K562 (cell line): ENCODE results near the gene TEAD4. TPM values are rescaled to one million over a fixed set of nuclear protein-coding genes. Genes with fewer than 3 reads are reported as not detected.

Experiments used
- ATAC-seq: fragments of 200-7000 bp; cut with Tn5 transposase; 3 replicates; pipeline ENCODE4 v1.9.1; 2020; ENCODE audit warnings: moderate library complexity
- BruUV-seq: library from RNA; stranded (reverse); fragments of 400-500 nt; replicated peaks from 2 replicates; lab custom pipeline; 2021; lab: Mats Ljungman, UMichigan
- CTCF ChIA-PET: fragments of 300-600 bp; formaldehyde crosslinking; extraction: SDS; loops from one replicate; lab custom pipeline; 2021; ENCODE audit warnings: low intra/inter-chr PET ratio; lab: Yijun Ruan, JAX
- POLR2A ChIA-PET: fragments of 300-600, 350-650 bp; sonication (Branson Sonifier 250); formaldehyde crosslinking; extraction: SDS; loops from one replicate; lab custom pipeline; 2021; ENCODE audit warnings: antibody characterized with exemption, inconsistent platforms; lab: Yijun Ruan, JAX
- DNase-seq, 4 experiments: peaks; one replicate each; pipeline versions ENCODE4 v3.0.0 to v3.0.0-alpha.2; 2011 to 2018; ENCODE audit warnings: low spot score in 3 of 4, mixed read lengths in 3 of 4; ENCODE audit errors: extremely low read depth in 1 of 4
- FAIRE-seq: peaks from 2 replicates; lab custom pipeline; 2011; peaks lifted over from hg19 to GRCh38; lab: Jason Lieb, UNC
- H2AFZ ChIP-seq: 2 replicates; pipeline ENCODE4 v1.6.0; 2011; ENCODE audit warnings: low read depth, low read length, control low read depth, inconsistent platforms
- H3K27ac ChIP-seq: fragments of 200-600 bp; 3 replicates; pipeline ENCODE4 v1.8.0; 2011; ENCODE audit warnings: low read depth, mild to moderate bottlenecking, control low read depth, inconsistent platforms, low read length, moderate library complexity, mixed read lengths; ENCODE audit errors: extremely low read depth
- H3K27me3 ChIP-seq, 2 experiments: fragments of 300-600 bp in 1 of 2; 2 replicates in 1 of 2; 3 replicates in 1 of 2; pipeline versions ENCODE4 v1.6.0 to v1.8.0; 2011; ENCODE audit warnings: inconsistent platforms in 2 of 2, low read length in 2 of 2, mild to moderate bottlenecking in 1 of 2, mixed read lengths in 1 of 2, moderate library complexity in 1 of 2; ENCODE audit not compliant: control insufficient read depth in 2 of 2, insufficient read depth in 2 of 2
- H3K36me3 ChIP-seq: fragments of 300-600 bp; 3 replicates; pipeline ENCODE4 v1.8.0; 2011; ENCODE audit warnings: mild to moderate bottlenecking, low read length, inconsistent platforms; ENCODE audit not compliant: control insufficient read depth, insufficient read depth
- H3K4me1 ChIP-seq, 2 experiments: fragments of 200-600 bp in 1 of 2; replicated peaks in 1 of 2; 2 replicates in 1 of 2; 3 replicates in 1 of 2; pipeline versions ENCODE4 v1.5.1 to v1.8.0; 2011; ENCODE audit warnings: inconsistent platforms in 2 of 2, low read length in 2 of 2, mild to moderate bottlenecking in 1 of 2, mixed read lengths in 1 of 2, moderate library complexity in 1 of 2; ENCODE audit not compliant: control insufficient read depth in 2 of 2, insufficient read depth in 2 of 2
- H3K4me2 ChIP-seq: 2 replicates; pipeline ENCODE4 v1.6.1; 2011; ENCODE audit warnings: low read length, control low read depth, inconsistent platforms, mixed read lengths; ENCODE audit not compliant: insufficient read depth
- H3K4me3 ChIP-seq: fragments of 200-600 bp; sonication (generic), shearing (Covaris generic); 2 replicates; pipeline ENCODE4 v1.5.1; 2016; ENCODE audit warnings: control low read depth, inconsistent platforms
- H3K79me2 ChIP-seq: fragments of 200-600 bp; 3 replicates; pipeline ENCODE4 v1.8.0; 2011; ENCODE audit warnings: low read length, inconsistent platforms; ENCODE audit not compliant: control insufficient read depth, insufficient read depth
- H3K9ac ChIP-seq, 2 experiments: 2 replicates each; pipeline versions ENCODE4 v1.6.0 to v1.6.1; 2011; ENCODE audit warnings: low read depth in 2 of 2, low read length in 2 of 2, control low read depth in 1 of 2, inconsistent platforms in 1 of 2, mild to moderate bottlenecking in 1 of 2, mixed read lengths in 1 of 2; ENCODE audit not compliant: insufficient read depth in 1 of 2
- H3K9me1 ChIP-seq: one replicate; pipeline ENCODE4 v1.6.0; 2011; ENCODE audit warnings: inconsistent platforms, mild to moderate bottlenecking, low read length, moderate library complexity; ENCODE audit not compliant: control insufficient read depth, insufficient read depth
- H3K9me3 ChIP-seq: replicated peaks from 2 replicates; pipeline ENCODE4 v1.5.1; 2011; ENCODE audit warnings: low read depth, low read length, inconsistent platforms; ENCODE audit not compliant: control insufficient read depth, insufficient read depth
- H4K20me1 ChIP-seq: replicated peaks from 2 replicates; pipeline ENCODE4 v1.6.1; 2011; ENCODE audit warnings: low read length, inconsistent platforms, mixed read lengths; ENCODE audit not compliant: control insufficient read depth, insufficient read depth
- ARID2 ChIP-seq: fragments of 450-650 bp; IDR thresholded peaks from 2 replicates; pipeline ENCODE4 v1.6.1; 2017; ENCODE audit warnings: antibody characterized with exemption, mild to moderate bottlenecking
- E2F3 ChIP-seq: fragments of 250-450 bp; sonication (Bioruptor Pico); IDR thresholded peaks from 2 replicates; pipeline ENCODE4 v1.4.0; 2020; ENCODE audit warnings: mild to moderate bottlenecking
- OTX1 ChIP-seq: fragments of 450-650 bp; formaldehyde crosslinking; IDR thresholded peaks from 2 replicates; pipeline ENCODE4 v1.4.0; 2022; ENCODE audit warnings: mild to moderate bottlenecking
- PRMT5 ChIP-seq: sonication (generic); formaldehyde crosslinking; IDR thresholded peaks from 2 replicates; pipeline ENCODE4 v1.5.0; 2020; ENCODE audit warnings: missing genetic modification reagents
- SIN3B ChIP-seq: fragments of 450-650 bp; IDR thresholded peaks from 2 replicates; pipeline ENCODE4 v1.6.1; 2017; ENCODE audit warnings: low read depth, mild to moderate bottlenecking, moderate library complexity
- whole genome bisulfite sequencing: fragments of 100-300 bp; shearing (Covaris generic); methylation state at CpG from one replicate; pipeline ENCODE4 v1.1.6; 2016; ENCODE audit warnings: low coverage, mixed read lengths; ENCODE audit not compliant: insufficient coverage; ENCODE audit errors: missing lambda C conversion rate; 5-methylcytosine and 5-hydroxymethylcytosine counted together
- in situ Hi-C: fragments of 300-500 bp; cut with MboI; formaldehyde crosslinking; loops from 4 replicates; pipeline ENCODE4 v1.15.0; 2018; ENCODE audit warnings: inconsistent platforms, mixed read lengths
- intact Hi-C: fragments of 100-400 bp; cut with micrococcal nuclease; formaldehyde crosslinking; loops from 2 replicates; pipeline ENCODE4 v1.14.2; 2022
- polyA plus RNA-seq, 8 experiments: library from polyadenylated mRNA; depleted of rRNA in 4 of 8; stranded (reverse) in 5 of 8; unstranded in 3 of 8; fragments of >200 nt; fragmentation: Nextera tagmentation in 2 of 8; fragmentation: Illumina TruSeq in 1 of 8; extraction: Ambion mirVana in 2 of 8; extraction: Trizol in 1 of 8; gene quantifications; 2 replicates each; pipeline versions ENCODE4 v1.2.1 to v1.2.3, GENCODE V29; 2011 to 2014; ENCODE audit warnings: inconsistent platforms in 1 of 8, missing spikeins in 1 of 8
- total RNA-seq, 7 experiments: library from RNA; depleted of rRNA in 6 of 7; stranded (reverse); fragments of >200 nt in 6 of 7; fragmentation: Illumina TruSeq in 2 of 7; extraction: Trizol in 2 of 7; gene quantifications; 2 replicates each; pipeline versions ENCODE4 v1.2.1 to v1.2.3, GENCODE V29; 2011 to 2021; ENCODE audit warnings: low replicate concordance in 1 of 7
- TF ChIP-seq, protein P1 (sequence below): sonication (generic); formaldehyde crosslinking; IDR thresholded peaks from 2 replicates; pipeline ENCODE4 v1.8.1; 2023; ENCODE audit warnings: mild to moderate bottlenecking, missing genetic modification reagents, moderate library complexity

The TEAD4 gene
- total and polyA plus RNA-seq, 9 of the 15 experiments (the other 6 are each of a cell fraction or from before 2014, with no cell fraction given) = 0.82 to 40.0 (median 17.0) TPM

DNA sequence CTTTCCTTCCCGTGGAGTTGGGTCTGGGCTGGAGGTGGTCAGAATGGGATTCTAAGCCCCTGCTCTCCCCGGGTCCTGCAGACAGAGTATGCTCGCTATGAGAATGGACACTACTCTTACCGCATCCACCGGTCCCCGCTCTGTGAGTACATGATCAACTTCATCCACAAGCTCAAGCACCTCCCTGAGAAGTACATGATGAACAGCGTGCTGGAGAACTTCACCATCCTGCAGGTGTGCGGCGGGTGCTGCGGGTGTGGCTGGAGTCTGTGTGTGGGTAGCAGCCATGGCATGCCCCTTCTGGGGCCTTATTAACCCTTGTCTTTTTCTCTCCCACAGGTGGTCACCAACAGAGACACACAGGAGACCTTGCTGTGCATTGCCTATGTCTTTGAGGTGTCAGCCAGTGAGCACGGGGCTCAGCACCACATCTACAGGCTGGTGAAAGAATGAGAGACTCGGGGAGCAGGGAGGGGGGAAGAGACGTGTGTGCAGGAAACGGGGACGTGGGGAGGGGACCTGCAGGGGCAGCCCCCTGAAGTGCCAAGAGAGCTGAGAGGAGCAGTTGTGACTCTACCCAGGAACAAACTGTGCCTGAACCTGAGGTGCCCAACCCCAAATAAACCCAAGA lies 80.9 kb downstream of the TEAD4 start (continued):
- TF ChIP-seq, protein P1, sequence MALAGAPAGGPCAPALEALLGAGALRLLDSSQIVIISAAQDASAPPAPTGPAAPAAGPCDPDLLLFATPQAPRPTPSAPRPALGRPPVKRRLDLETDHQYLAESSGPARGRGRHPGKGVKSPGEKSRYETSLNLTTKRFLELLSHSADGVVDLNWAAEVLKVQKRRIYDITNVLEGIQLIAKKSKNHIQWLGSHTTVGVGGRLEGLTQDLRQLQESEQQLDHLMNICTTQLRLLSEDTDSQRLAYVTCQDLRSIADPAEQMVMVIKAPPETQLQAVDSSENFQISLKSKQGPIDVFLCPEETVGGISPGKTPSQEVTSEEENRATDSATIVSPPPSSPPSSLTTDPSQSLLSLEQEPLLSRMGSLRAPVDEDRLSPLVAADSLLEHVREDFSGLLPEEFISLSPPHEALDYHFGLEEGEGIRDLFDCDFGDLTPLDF (CRISPR knock-in tag) = no peak
- TF ChIP-seq, all 486 proteins: peak for 0

DNA sequence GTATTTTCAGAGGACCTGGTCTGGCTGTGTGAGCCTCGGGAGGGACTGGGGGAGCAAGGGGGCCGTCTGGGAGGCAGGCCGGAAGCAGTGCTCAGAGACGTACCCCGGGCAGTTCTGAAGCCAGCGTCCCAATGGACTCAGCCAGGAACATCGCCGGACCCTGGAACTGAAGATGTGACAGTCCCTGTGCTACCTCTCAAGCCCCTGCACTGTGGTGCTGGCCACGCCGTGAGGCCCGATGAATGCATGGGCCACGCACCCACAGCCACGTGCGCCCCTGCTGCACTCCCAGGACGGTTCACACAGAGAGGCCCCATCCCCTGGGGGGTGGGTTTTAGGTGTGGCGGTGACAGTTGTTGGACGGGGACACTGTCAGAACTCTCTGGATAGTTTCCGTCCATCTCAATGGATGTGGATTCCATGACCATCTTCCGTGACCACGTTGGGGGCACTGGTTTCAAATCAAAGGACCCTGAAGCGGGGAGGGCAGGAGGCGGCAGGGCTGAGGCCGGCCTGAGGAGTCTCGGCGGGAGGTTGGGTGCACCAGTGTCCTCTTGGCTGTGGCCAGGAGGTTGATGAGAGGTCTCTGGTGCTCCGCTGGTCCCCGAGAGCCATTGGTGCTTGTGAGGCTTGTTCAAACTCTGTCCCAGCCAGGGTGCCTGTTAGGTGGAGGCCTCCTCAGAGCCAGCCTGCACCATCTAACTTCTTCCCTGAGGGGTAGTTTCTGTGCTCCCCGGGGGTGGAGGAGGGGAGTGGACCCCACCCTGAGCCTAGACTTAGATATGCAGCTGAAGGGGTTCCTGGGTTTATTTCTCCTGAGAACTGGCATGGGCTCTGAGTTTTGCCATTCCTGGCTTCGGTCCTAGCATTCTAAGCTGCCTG lies 81.7 kb downstream of the TEAD4 start:
- CTCF ChIA-PET = interaction anchor here (0.7 to 1.1 kb wide), 2 partner anchors 149 to 256 kb away, joined by 3 to 5 read pairs; no protein-coding TSS in a partner anchor
- no peak for FAIRE-seq

More for the DNA sequence above, 81.7 kb downstream of the TEAD4 start:
- intact Hi-C loops = loop anchor here (1.0 kb wide), 2 partner anchors 188 to 195 kb away; no protein-coding TSS in a partner anchor
- no peak overlapping the region for H2AFZ ChIP-seq
- ATAC-seq (no peak; the same call in 2 of the 3 replicates), DNase-seq (no peak)
- no peak overlapping the region for H3K4me3 ChIP-seq
- WGBS = 71% methylated on average over 13 of the region's 29 CpGs
- no peaks in the 10 kb centered on the region for H4K20me1 ChIP-seq
- BruUV-seq = no TSS peak
- H3K36me3 ChIP-seq = peaks cover 39% of the 10 kb centered on the region; the same call in 1 of the 3 replicates
- H3K27ac ChIP-seq = no peak overlapping the region
- no peak overlapping the region for H3K9ac ChIP-seq
- TF ChIP-seq OTX1 (CRISPR knock-in tag) (no peak), ARID2 (no peak), E2F3 (CRISPR knock-in tag) (no peak), SIN3B (no peak), PRMT5 (no peak)
- H3K27me3 ChIP-seq = no peaks in the 10 kb centered on the region
- no peaks in the 10 kb centered on the region for H3K79me2 ChIP-seq
- POLR2A ChIA-PET = no interaction called here
- peaks cover 0 to 8% of the 10 kb centered on the region in 2 experiments; a peak in 2 of 5 replicates for H3K4me1 ChIP-seq
- H3K4me2 ChIP-seq = no peak overlapping the region
- no peaks in the 10 kb centered on the region for H3K9me3 ChIP-seq
- in situ Hi-C loops = no loop called here
- no peaks in the 10 kb centered on the region for H3K9me1 ChIP-seq
